CD4-positive, alpha-beta memory T cell (primary cell): ENCODE measurements around the gene SPOCK3. TPM values are rescaled to one million over a fixed set of nuclear protein-coding genes. Genes with fewer than 3 reads are reported as not detected.

Source experiments
- CTCF ChIA-PET: fragments of 350-600 bp; sonication (Branson Sonifier 250); formaldehyde crosslinking; loops from one replicate; lab custom pipeline; 2021; ENCODE audit warnings: inconsistent platforms; ENCODE audit not compliant: partially characterized antibody; lab: Charles Lee
- POLR2A ChIA-PET: fragments of 350-600 bp; sonication (Branson Sonifier 250); formaldehyde crosslinking; loops from one replicate; lab custom pipeline; 2021; ENCODE audit not compliant: partially characterized antibody; lab: Charles Lee
- DNase-seq, 5 donors: peaks; one replicate each; pipeline versions ENCODE4 v3.0.0 to v3.0.0-alpha.2; 2020 to 2022; ENCODE audit warnings: mixed read lengths in 1 of 5
- H3K27ac ChIP-seq: one replicate; pipeline ENCODE4 v1.7.0; 2013; ENCODE audit warnings: low read depth, low read length
- H3K27me3 ChIP-seq: 2 replicates; pipeline ENCODE4 v1.7.0; 2013; ENCODE audit warnings: mild to moderate bottlenecking, low read length, moderate library complexity; ENCODE audit not compliant: insufficient read depth
- H3K36me3 ChIP-seq: 2 replicates; pipeline ENCODE4 v1.7.0; 2013; ENCODE audit warnings: mild to moderate bottlenecking, low read length, moderate library complexity; ENCODE audit not compliant: insufficient read depth
- H3K4me1 ChIP-seq: 2 replicates; pipeline ENCODE4 v1.7.0; 2013; ENCODE audit warnings: mild to moderate bottlenecking, low read length, moderate library complexity; ENCODE audit not compliant: insufficient read depth
- H3K4me3 ChIP-seq, 2 donors: one replicate each; pipeline ENCODE4 v1.7.0; 2013; ENCODE audit warnings: low read length in 2 of 2, mild to moderate bottlenecking in 1 of 2
- H3K9me3 ChIP-seq, 2 donors: one replicate each; pipeline ENCODE4 v1.7.0; 2013; ENCODE audit warnings: low read length in 2 of 2, control low read depth in 1 of 2; ENCODE audit not compliant: control insufficient read depth in 1 of 2
- H3K27ac Mint-ChIP-seq, 7 donors: one replicate each; pipeline ENCODE4 v1.8.0; 2020 to 2021; ENCODE audit warnings: mixed read lengths in 7 of 7, mild to moderate bottlenecking in 6 of 7, inconsistent platforms in 3 of 7, moderate library complexity in 3 of 7
- H3K27me3 Mint-ChIP-seq, 2 donors: one replicate each; pipeline ENCODE4 v1.8.0; 2020 to 2021; ENCODE audit warnings: mixed read lengths in 2 of 2
- H3K36me3 Mint-ChIP-seq, 2 donors: one replicate each; pipeline ENCODE4 v1.8.0; 2020 to 2021; ENCODE audit warnings: mixed read lengths in 2 of 2, inconsistent platforms in 1 of 2, mild to moderate bottlenecking in 1 of 2
- H3K4me1 Mint-ChIP-seq, 4 donors: one replicate each; pipeline ENCODE4 v1.8.0; 2020 to 2021; ENCODE audit warnings: mixed read lengths in 4 of 4, mild to moderate bottlenecking in 1 of 4
- H3K4me3 Mint-ChIP-seq, 8 donors: one replicate each; pipeline ENCODE4 v1.8.0; 2020 to 2021; ENCODE audit warnings: mixed read lengths in 8 of 8, mild to moderate bottlenecking in 7 of 8, moderate library complexity in 6 of 8, inconsistent platforms in 3 of 8
- H3K9me3 Mint-ChIP-seq, 8 donors: one replicate each; pipeline ENCODE4 v1.8.0; 2020 to 2021; ENCODE audit warnings: mixed read lengths in 8 of 8, mild to moderate bottlenecking in 5 of 8, inconsistent platforms in 3 of 8, moderate library complexity in 1 of 8
- intact Hi-C: fragments of 100-400 bp; cut with micrococcal nuclease; formaldehyde crosslinking; loops from one replicate; pipeline ENCODE4 v1.15.1; 2023
- polyA plus RNA-seq, 2 donors: library from polyadenylated mRNA; unstranded; fragments of 300-500 nt; fragmentation: Illumina TruSeq; gene quantifications; one replicate each; pipeline ENCODE4 v1.2.3, GENCODE V29; 2021
- total RNA-seq, 2 experiments: library from RNA; stranded (reverse); gene quantifications; one replicate each; pipeline ENCODE4 v1.2.3, GENCODE V29; 2021

SPOCK3 gene
- total and polyA plus RNA-seq, 4 experiments from 2014 or later, result not detected

- Histone ChIP-seq H3K4me3 (no peak overlapping the region), H3K4me1 (no peaks in the 10 kb centered on the region), H3K36me3 (no peaks in the 10 kb centered on the region), H3K27me3 (no peaks in the 10 kb centered on the region), H3K9me3 (no peaks in the 10 kb centered on the region), H3K27ac (no peak overlapping the region)
- intact Hi-C loops, result no loop called here
- no peaks in the 10 kb centered on the region for H3K36me3 Mint-ChIP-seq
- ChIA-PET POLR2A (no interaction called here), CTCF (no interaction called here)
- no peak overlapping the region for H3K4me3 Mint-ChIP-seq
- no peak for DNase-seq
- peaks cover 0 to 6% (median under 1%) of the 10 kb centered on the region in 8 donors for H3K9me3 Mint-ChIP-seq
- H3K27ac Mint-ChIP-seq, result no peak overlapping the region
- no peaks in the 10 kb centered on the region for H3K27me3 Mint-ChIP-seq
- H3K4me1 Mint-ChIP-seq, result no peaks in the 10 kb centered on the region
These were observed 320.4 kb downstream of the SPOCK3 start for GRCh38 chr4:166913926-166914325.

GRCh38 chr4:166903408-166903807, 330.9 kb downstream of the SPOCK3 start:
- no peak overlapping the region for H3K4me3 Mint-ChIP-seq
- POLR2A ChIA-PET, result no interaction called here
- H3K27me3 ChIP-seq, result no peaks in the 10 kb centered on the region
- CTCF ChIA-PET, result no interaction called here
- H3K27ac ChIP-seq, result no peak overlapping the region
- no peaks in the 10 kb centered on the region for H3K36me3 ChIP-seq
- H3K27ac Mint-ChIP-seq, result no peak overlapping the region
- no peaks in the 10 kb centered on the region for H3K9me3 ChIP-seq
- H3K4me3 ChIP-seq, result no peak overlapping the region
- H3K36me3 Mint-ChIP-seq, result no peaks in the 10 kb centered on the region
- intact Hi-C loops, result no loop called here
- no peaks in the 10 kb centered on the region for H3K4me1 Mint-ChIP-seq
- no peaks in the 10 kb centered on the region for H3K4me1 ChIP-seq
- no peak for DNase-seq
- H3K27me3 Mint-ChIP-seq, result no peaks in the 10 kb centered on the region
- peaks cover 0 to 12% (median 3%) of the 10 kb centered on the region in 8 donors for H3K9me3 Mint-ChIP-seq

- Mint-ChIP-seq H3K4me1 (no peaks in the 10 kb centered on the region), H3K27me3 (no peaks in the 10 kb centered on the region), H3K36me3 (no peaks in the 10 kb centered on the region), H3K4me3 (no peak overlapping the region), H3K9me3 (peaks cover 0 to 12% (median 4%) of the 10 kb centered on the region in 8 donors), H3K27ac (no peak overlapping the region)
- Histone ChIP-seq H3K36me3 (no peaks in the 10 kb centered on the region), H3K27ac (no peak overlapping the region), H3K9me3 (no peaks in the 10 kb centered on the region), H3K27me3 (no peaks in the 10 kb centered on the region), H3K4me1 (no peaks in the 10 kb centered on the region), H3K4me3 (no peak overlapping the region)
- ChIA-PET POLR2A (no interaction called here), CTCF (no interaction called here)
- DNase-seq, result no peak
- intact Hi-C loops, result no loop called here
These were observed 331.4 kb downstream of the SPOCK3 start for GRCh38 chr4:166902941-166903340.

- intact Hi-C loops, result no loop called here
These were observed 338.0 kb downstream of the SPOCK3 start for GRCh38 chr4:166896254-166896653.

GRCh38 chr4:166895771-166896170, 338.5 kb downstream of the SPOCK3 start:
- intact Hi-C loops, result no loop called here
- CTCF ChIA-PET, result no interaction called here
- peaks cover 0 to 10% (median 7%) of the 10 kb centered on the region in 8 donors for H3K9me3 Mint-ChIP-seq

More at GRCh38 chr4:166896254-166896653, 338.0 kb downstream of the SPOCK3 start:
- ChIA-PET POLR2A (no interaction called here), CTCF (no interaction called here)
- Histone ChIP-seq H3K9me3 (no peaks in the 10 kb centered on the region), H3K36me3 (no peaks in the 10 kb centered on the region), H3K27ac (no peak overlapping the region), H3K27me3 (no peaks in the 10 kb centered on the region), H3K4me3 (no peak overlapping the region), H3K4me1 (no peaks in the 10 kb centered on the region)
- H3K4me3 Mint-ChIP-seq, result no peak overlapping the region
- H3K27ac Mint-ChIP-seq, result no peak overlapping the region
- H3K9me3 Mint-ChIP-seq, result peaks cover 0 to 12% (median 4%) of the 10 kb centered on the region in 8 donors
- H3K4me1 Mint-ChIP-seq, result no peaks in the 10 kb centered on the region
- H3K36me3 Mint-ChIP-seq, result no peaks in the 10 kb centered on the region
- DNase-seq, result no peak
- H3K27me3 Mint-ChIP-seq, result no peaks in the 10 kb centered on the region

GRCh38 chr4:166887457-166887856, 346.8 kb downstream of the SPOCK3 start:
- Mint-ChIP-seq H3K9me3 (peaks cover 0 to 6% (median 0%) of the 10 kb centered on the region in 8 donors), H3K36me3 (no peaks in the 10 kb centered on the region), H3K4me1 (no peaks in the 10 kb centered on the region), H3K27me3 (no peaks in the 10 kb centered on the region), H3K4me3 (no peak overlapping the region), H3K27ac (no peak overlapping the region)
- ChIA-PET POLR2A (no interaction called here), CTCF (no interaction called here)
- Histone ChIP-seq H3K27me3 (no peaks in the 10 kb centered on the region), H3K4me1 (no peaks in the 10 kb centered on the region), H3K4me3 (no peak overlapping the region), H3K36me3 (no peaks in the 10 kb centered on the region), H3K27ac (no peak overlapping the region), H3K9me3 (no peaks in the 10 kb centered on the region)
- no peak for DNase-seq
- intact Hi-C loops, result no loop called here

More at GRCh38 chr4:166895771-166896170, 338.5 kb downstream of the SPOCK3 start:
- H3K27me3 Mint-ChIP-seq, result no peaks in the 10 kb centered on the region
- H3K27ac Mint-ChIP-seq, result no peak overlapping the region
- POLR2A ChIA-PET, result no interaction called here
- H3K36me3 Mint-ChIP-seq, result no peaks in the 10 kb centered on the region
- no peak for DNase-seq
- no peak overlapping the region for H3K4me3 Mint-ChIP-seq
- H3K27ac ChIP-seq, result no peak overlapping the region
- H3K9me3 ChIP-seq, result no peaks in the 10 kb centered on the region
- H3K4me1 Mint-ChIP-seq, result no peaks in the 10 kb centered on the region
- H3K27me3 ChIP-seq, result no peaks in the 10 kb centered on the region
- no peak overlapping the region for H3K4me3 ChIP-seq
- H3K36me3 ChIP-seq, result no peaks in the 10 kb centered on the region
- H3K4me1 ChIP-seq, result no peaks in the 10 kb centered on the region

GRCh38 chr4:166886718-166887117, 347.6 kb downstream of the SPOCK3 start:
- no peak overlapping the region for H3K27ac ChIP-seq
- no peaks in the 10 kb centered on the region for H3K4me1 ChIP-seq
- no peaks in the 10 kb centered on the region for H3K4me1 Mint-ChIP-seq
- no peak overlapping the region for H3K4me3 Mint-ChIP-seq
- POLR2A ChIA-PET, result no interaction called here
- intact Hi-C loops, result no loop called here
- DNase-seq, result no peak
- H3K36me3 ChIP-seq, result no peaks in the 10 kb centered on the region
- no peaks in the 10 kb centered on the region for H3K36me3 Mint-ChIP-seq
- no peaks in the 10 kb centered on the region for H3K27me3 Mint-ChIP-seq
- no peaks in the 10 kb centered on the region for H3K9me3 ChIP-seq
- peaks cover 0 to 6% (median under 1%) of the 10 kb centered on the region in 8 donors for H3K9me3 Mint-ChIP-seq
- no peak overlapping the region for H3K4me3 ChIP-seq
- CTCF ChIA-PET, result no interaction called here
- no peaks in the 10 kb centered on the region for H3K27me3 ChIP-seq
- H3K27ac Mint-ChIP-seq, result no peak overlapping the region

GRCh38 chr4:166882221-166882620, 352.1 kb downstream of the SPOCK3 start:
- DNase-seq, result no peak

More at GRCh38 chr4:166882221-166882620, 352.1 kb downstream of the SPOCK3 start:
- Mint-ChIP-seq H3K27me3 (no peaks in the 10 kb centered on the region), H3K4me1 (no peaks in the 10 kb centered on the region), H3K36me3 (no peaks in the 10 kb centered on the region), H3K9me3 (peaks cover 0 to 11% (median 2%) of the 10 kb centered on the region in 8 donors), H3K27ac (no peak overlapping the region), H3K4me3 (no peak overlapping the region)
- H3K27ac ChIP-seq, result no peak overlapping the region
- POLR2A ChIA-PET, result no interaction called here
- H3K4me3 ChIP-seq, result no peak overlapping the region
- CTCF ChIA-PET, result no interaction called here
- H3K4me1 ChIP-seq, result no peaks in the 10 kb centered on the region
- intact Hi-C loops, result no loop called here
- H3K9me3 ChIP-seq, result no peaks in the 10 kb centered on the region
- H3K36me3 ChIP-seq, result no peaks in the 10 kb centered on the region
- H3K27me3 ChIP-seq, result no peaks in the 10 kb centered on the region
